ENCODE measurements around the gene ALDH1A3.
"Not testable (repeated sequence)": the region's sequence is repeated elsewhere in the genome, so short reads cannot be mapped to it uniquely, and the experiment has no call there.

Gene ALDH1A3

GRCh38 chr15:100879464-100880138, at the start of gene ALDH1A3:
Gene ALDH1A3, plus strand, starts transcription at chr15:100879831. Its CDS starts 77 bp downstream, at chr15:100879908.
- no peak for DNase-seq

DNA sequence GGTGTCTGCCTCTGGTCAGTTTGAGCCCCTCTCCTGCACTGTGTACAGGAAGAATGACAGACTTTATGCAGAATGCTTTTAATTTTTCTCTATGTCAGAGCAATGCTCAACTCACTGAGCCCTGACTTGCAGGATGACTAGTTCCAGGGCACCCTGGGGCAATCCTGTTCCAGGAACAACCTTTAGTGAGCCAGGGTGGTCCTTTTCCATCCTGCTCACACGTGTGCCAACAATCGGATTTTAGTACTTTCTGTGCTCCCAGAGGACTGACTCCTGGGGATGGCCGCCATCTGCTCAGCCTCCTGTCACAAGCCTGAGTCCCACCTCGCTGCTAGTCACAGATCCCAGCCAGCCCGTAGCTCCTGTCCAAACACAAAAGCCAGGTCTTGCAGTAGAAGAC, 48.2 kb upstream of the ALDH1A3 start:
- DNase-seq: no peak

DNA sequence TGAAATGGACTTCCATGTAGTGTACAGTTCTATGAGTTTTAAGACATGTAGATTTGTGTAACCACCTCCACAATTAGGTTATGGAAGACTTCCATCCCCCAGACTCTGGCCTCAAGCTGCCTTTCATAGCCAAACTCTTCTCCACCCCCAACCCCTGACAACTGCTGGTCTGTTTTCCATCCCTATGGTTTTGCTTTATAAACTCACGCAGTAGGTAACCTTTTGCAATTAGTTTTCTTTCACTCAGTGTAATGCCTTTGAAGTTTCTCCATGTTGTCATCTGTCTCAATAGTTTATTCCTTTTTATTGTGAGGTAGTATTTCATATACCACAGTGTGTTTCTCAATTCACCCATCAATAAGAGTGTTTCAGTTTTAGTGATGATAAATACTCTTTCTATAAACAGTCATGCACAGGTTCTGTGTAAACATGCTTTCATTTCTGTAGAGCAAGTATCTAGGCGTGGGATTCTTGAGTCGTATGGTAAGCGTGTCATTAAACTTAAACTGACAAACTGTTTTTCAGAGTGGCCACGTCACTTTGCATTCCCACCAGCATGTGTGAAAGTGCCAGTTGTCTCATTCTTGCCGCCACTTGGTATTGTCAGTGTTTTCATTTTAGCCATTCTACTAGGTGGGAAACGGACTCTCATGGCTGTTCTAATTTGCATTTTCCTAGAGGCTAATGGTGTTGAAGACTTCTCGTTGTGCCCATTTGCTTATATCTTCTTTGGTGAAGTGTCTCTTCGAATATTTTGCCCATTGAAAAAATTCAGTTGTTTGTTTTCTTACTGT, 47.3 kb upstream of the ALDH1A3 start:
- DNase-seq: no peak

- DNase-seq: peak; percentile 75
Observed at GRCh38 chr15:100833417-100834389, 45.9 kb upstream of the ALDH1A3 start.

DNA sequence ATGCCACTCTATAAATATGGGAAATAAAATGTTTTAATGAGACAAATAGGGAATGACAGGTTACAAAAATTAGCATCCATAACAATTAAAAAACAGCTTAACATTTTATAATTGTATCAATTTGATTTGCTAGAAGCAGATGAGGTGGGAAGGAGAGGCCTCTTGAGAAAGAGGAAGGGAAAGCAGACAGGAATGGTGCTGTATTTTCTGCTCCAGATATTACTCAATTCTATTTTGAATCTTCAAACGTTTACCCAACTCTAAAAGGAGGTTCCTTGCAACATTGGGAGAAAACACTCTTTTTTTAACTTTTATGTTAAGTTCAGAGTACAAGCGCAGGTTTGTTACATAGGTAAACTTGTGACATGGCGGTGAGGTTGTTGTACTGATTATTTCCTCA, 44.9 kb upstream of the ALDH1A3 start:
- peak; percentile 73 for DNase-seq

DNA sequence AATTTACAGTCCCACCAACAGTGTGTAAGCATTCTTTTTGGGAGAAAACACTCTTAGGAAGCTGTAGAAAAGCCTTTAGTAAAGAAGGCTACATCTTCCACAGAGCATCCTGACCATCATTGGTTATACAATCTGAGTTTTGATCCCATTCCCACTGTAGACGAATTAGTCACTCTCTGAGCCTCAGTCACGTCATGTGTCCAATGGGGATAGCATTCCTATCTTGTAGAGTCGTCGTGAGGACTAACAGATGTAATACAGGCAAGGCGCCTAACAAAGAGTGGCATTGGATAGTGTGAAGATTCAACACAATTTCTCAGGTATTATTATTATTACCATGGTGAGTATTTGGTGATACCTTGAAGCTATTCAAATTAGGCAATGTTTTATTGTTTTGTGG, 44.0 kb upstream of the ALDH1A3 start:
- no peak for DNase-seq

DNA sequence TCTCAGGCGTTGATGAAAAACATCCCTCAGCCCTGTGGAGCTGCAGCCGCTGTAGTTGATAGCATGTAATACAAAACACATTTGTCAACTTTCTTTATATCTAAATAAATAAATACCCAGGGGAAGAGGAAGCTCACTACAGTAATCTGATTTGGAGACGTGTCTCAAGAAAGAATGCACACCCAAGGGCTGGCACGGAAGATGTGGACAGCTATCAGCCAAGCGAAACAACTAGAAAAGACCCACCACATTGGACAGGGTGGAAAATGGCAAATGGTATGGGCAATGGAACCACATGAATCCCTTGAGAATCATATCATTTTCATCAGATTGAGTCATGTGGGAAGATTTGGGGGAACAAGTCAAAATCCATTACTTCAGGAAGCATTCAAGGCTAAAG, 43.1 kb upstream of the ALDH1A3 start:
- no peak for DNase-seq

DNA sequence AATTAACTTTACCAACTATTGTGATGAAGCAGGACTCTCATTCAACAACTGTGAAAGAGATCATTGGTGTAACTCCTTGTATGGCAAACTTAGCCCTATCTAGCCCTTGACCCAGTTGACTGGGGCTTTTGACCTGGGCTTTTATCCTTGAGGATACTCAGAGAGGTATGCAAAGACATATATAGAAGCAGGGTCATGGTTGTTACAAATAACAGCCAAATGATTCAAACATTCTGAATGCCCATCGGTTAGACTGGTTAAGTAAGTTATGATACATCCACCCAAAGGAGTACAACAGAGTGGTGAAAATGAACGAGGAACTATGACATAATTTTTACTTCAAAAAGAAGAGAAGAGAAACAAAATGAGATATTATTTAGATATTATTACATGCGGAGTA, 38.2 kb upstream of the ALDH1A3 start:
- no peak for DNase-seq

GRCh38 chr15:100842756-100843730, 36.6 kb upstream of the ALDH1A3 start:
- DNase-seq: no peak

- no peak for DNase-seq
Observed at GRCh38 chr15:100844167-100844566, 35.5 kb upstream of the ALDH1A3 start.

DNA sequence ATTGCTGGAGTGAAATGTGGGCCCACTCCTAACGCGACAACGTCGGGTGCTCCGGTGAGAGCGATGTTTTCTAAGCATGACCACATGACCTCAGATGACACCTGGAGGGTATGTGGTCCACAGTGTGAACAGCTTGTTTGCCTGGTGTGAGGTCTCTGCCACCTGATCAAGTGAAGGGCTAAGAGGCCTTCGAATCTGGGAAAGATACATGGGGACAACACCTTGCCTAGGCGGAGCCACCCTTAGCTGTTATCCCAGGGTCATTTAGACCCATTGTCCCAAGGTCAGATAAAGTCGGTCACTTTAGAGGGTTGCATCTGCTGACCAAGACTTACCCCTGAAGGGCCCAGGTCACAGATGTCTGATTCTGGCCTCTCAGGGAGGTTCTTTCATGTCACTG, 34.9 kb upstream of the ALDH1A3 start:
- DNase-seq: no peak

GRCh38 chr15:100847194-100847593, 32.4 kb upstream of the ALDH1A3 start:
- DNase-seq: no peak

GRCh38 chr15:100849021-100849854, 30.4 kb upstream of the ALDH1A3 start:
- peak; percentile 38 for DNase-seq

DNA sequence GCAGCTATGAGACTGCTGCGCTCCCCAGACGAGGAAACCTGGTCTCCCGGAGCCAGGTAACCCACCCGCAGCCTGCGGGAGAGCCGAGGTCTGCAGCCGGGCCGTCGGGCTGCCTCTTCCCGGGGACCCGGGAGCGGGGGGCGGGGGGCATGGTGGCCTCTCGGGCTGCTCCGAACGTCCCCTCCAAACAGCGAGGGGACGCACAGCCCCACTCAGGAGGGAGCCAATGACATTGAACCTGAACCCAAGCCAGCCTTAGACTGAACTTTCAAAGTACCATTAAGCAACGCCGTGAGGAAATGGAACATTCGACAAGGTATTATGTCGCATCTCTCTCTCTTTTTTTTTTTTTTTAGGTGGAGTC, 29.8 kb upstream of the ALDH1A3 start:
- DNase-seq: no peak

- not testable (repeated sequence) for DNase-seq
Observed at GRCh38 chr15:100851428-100852015, 28.1 kb upstream of the ALDH1A3 start.

DNA sequence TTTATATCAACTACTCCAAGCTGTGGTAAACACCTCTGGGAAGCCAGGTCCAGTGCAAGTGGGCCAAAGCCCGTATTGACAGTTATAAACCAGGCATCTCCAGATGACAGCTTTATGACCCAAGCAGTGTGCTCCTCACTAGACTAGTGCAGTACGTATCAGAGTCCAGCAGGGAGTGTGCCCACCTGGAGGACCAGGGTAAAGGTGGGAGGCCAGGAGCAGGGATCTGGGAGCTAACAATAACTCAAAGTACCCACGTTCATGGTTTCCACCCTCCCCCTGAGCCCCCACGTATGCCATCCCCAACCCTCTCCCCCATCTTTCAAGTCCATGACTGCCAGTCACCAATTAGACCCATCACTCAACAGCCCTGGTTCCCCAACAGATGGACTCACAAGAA, 27.0 kb upstream of the ALDH1A3 start:
- no peak for DNase-seq

GRCh38 chr15:100853676-100854440, 25.8 kb upstream of the ALDH1A3 start:
- DNase-seq: no peak

DNA sequence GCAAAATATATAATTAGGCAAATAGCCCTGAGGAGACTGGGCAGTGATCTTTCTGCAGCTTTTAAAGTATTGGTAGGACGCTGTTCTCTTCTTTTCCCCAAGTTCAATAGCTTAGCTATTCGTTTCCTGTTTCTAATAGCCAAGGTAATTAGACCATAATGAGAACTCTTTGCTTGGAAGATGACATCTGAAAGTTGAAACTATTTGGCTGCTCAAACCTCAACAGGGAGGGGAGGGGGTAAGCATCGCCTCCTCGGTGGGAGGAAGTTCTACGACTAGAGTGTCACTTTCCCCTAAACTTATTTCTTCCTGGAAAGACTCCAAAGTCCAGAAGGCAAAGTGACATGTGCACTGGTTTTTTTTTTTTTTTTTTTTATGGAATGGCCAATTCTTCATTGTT, 22.8 kb upstream of the ALDH1A3 start:
- no peak for DNase-seq

DNA sequence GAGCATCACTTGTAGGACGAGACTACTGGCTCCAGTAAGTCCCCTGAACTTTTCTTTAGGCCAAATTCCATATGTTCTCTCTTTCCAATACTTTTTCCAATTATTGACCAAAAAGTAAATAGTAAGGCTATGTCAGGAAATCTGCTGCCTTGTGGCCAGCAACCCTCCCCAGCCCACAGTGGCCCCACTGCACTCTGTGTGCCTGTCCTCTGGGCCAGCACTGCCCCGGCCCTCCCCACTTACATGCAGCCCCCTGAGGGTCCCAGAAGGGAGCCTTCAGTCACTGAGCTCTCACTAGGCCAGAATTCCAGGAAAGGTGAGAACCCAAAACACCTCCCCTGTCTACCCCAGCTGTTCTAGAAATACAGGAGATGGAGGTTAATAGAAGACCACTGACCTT, 21.3 kb upstream of the ALDH1A3 start:
- no peak for DNase-seq
